SH-SY5Y (cell line): ENCODE data around the gene TNF.

Experiments
- GATA2 ChIP-seq: IDR thresholded peaks from 2 replicates; pipeline ENCODE4 v1.6.1; 2011; ENCODE audit warnings: mild to moderate bottlenecking, low read depth, low read length
- GATA3 ChIP-seq: IDR thresholded peaks from 2 replicates; pipeline ENCODE4 v1.6.1; 2011; ENCODE audit warnings: low read depth, mild to moderate bottlenecking, low read length, moderate library complexity

DNA sequence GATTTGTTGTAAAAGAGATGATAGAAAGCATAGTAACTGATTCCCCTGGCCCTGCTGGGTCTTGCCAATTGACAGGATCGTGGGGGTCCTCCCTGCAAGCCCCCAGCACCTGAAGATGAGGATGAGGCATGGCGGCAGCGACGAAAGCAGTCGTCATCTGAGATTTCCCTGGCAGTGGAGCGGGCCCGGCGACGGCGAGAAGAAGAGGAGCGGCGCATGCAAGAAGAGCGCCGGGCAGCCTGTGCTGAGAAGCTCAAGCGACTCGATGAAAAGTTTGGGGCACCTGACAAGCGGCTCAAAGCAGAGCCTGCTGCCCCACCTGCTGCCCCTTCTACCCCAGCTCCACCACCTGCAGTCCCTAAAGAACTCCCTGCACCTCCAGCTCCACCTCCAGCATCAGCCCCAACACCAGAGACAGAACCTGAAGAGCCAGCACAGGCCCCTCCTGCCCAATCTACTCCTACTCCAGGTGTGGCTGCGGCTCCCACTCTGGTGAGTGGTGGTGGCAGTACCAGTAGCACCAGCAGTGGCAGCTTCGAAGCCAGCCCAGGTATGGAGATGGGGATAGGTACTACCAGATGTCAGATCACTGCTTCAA, 52.4 kb downstream of the TNF start:
- TF ChIP-seq GATA2 (no peak), GATA3 (no peak)
